Islet of Langerhans (tissue), 1 donor: ENCODE measurements around the gene HMCN1.
A peak's percentile ranks its signal among the peaks of the same experiment; 100 is the strongest.
"Not testable (repeated sequence)": the region's sequence is repeated elsewhere in the genome, so short reads cannot be mapped to it uniquely, and the experiment has no call there.

Source experiments
- FAIRE-seq: peaks from one replicate; lab custom pipeline; 2011; peaks lifted over from hg19 to GRCh38; lab: Jason Lieb, UNC

The HMCN1 gene

GRCh38 chr1:186207391-186208085, 473.3 kb downstream of the HMCN1 start:
- no peak for FAIRE-seq

- no peak for FAIRE-seq
Measured at GRCh38 chr1:186208405-186209129, 474.4 kb downstream of the HMCN1 start.

DNA sequence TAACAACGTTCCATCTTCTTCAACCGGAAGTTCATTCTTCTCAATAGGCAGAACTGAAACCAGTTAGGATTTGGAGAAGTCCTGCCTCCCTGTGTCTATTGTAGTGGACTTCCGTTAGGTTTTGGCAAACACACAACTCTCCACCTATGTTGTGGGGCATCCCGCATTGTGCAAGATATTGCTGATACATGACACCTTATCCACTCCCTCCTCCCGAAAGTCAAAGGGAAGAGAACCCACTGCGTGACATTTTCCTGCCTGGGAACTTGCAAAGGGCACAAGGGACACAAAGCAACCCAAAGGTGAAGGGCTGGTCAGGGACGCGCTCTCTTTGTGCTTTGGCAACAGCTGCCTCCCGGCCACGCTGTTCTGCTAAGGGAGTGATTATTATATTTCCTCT, 476.1 kb downstream of the HMCN1 start:
- no peak for FAIRE-seq

DNA sequence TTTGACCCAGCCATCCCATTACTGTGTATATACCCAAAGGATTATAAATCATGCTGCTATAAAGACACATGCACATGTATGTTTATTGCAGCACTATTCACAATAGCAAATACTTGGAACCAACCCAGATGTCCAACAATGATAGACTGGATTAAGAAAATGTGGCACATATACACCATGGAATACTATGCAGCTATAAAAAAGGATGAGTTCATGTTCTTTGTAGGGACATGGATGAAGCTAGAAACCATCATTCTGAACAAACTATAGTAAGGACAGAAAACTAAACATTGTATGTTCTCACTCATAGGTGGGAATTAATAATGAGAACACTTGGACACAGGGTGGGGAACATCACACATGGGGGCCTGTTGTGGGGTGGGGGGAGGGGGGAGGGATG, 477.4 kb downstream of the HMCN1 start:
- not testable (repeated sequence) for FAIRE-seq

DNA sequence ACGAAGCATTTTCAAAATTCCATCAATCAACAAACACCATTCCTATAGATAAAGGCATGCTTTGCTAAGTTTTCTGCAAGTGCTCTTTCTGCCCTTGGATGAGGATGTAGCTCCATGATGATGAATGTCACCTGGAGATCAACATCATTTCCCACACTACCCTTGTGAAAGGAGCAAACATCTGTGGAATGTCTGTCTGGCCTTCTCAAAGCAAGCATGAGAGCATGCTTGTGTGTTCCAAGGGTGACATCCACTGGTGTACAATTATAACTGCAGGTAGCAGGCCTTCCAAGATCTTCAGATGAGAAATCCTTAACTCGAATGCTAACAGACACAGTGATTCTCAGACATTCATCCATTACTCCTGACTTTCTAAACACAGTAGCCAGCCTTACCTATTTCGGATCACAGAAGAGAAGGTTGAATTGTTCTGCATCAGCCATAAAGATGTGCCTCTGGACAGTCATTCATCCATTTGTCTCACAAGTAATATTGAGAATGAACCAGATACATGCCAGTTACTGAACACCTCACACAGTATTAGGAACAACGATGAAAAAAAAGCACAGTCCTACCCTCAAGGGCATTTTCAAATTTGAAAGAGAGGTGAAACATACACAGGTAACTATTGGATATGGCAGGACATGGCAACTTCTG, 478.5 kb downstream of the HMCN1 start:
- peak; percentile 60 for FAIRE-seq

GRCh38 chr1:186213225-186213607, 479.0 kb downstream of the HMCN1 start:
- no peak for FAIRE-seq

GRCh38 chr1:186214791-186215190, 480.6 kb downstream of the HMCN1 start:
- no peak for FAIRE-seq

DNA sequence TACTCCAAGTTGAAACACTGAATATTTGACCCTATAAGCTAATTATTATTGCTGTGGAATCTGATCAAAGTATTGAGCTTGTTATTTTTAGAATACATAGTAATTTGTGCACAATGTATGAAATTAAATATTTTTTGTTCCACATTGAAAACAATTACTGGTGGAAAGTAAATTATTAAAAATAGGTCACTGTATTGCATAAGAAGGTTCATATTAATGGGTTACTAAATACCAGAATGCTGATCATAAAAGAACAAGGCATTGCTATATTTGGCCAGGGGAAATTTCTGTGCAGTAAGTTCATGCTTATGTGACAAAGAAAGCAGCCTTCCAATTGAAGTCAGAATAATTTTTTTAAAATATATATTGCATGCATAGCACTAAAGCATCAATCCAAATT, 481.4 kb downstream of the HMCN1 start:
- no peak for FAIRE-seq

- FAIRE-seq: no peak
Measured at GRCh38 chr1:186218654-186219352, 484.6 kb downstream of the HMCN1 start.

DNA sequence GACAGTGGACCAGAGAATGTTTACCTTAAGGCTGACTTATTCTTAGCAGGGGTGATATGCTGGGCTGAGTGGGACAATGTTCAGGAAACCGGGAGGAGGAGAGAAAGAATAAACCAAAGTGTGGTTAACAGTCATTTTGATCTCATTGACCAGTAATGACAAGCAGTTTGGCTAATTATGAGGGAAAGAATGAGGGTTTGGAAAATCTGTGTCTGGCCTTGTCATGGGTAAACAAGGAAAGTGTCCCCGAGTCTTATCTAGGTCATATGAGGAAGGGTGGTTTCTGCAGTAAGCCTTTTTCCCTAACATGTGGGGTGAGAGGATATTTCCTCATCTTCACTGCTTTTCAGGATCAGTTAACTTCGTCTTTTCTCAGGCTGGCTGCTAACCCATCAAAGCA, 485.9 kb downstream of the HMCN1 start:
- FAIRE-seq: no peak

- no peak for FAIRE-seq
Measured at GRCh38 chr1:186220911-186221310, 486.7 kb downstream of the HMCN1 start.

DNA sequence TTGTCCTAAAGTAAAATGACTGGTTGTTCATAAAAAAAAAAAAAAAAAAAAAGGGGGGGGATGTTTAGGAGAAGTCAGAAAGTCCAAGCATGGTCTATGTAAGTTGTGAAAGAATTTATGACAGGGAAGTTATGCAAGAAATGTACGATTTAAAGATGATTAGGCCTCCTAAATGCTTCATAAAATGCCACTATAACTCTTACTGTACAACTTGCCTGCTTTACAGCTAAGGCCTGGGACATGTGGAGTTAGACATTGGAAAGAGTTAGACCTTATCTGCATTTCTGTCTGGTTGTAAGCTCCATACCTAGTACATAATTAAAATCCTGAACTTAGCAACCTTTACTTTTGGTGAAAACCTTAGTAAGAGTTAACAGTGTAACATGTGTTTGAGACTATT, 490.9 kb downstream of the HMCN1 start:
- FAIRE-seq: no peak

DNA sequence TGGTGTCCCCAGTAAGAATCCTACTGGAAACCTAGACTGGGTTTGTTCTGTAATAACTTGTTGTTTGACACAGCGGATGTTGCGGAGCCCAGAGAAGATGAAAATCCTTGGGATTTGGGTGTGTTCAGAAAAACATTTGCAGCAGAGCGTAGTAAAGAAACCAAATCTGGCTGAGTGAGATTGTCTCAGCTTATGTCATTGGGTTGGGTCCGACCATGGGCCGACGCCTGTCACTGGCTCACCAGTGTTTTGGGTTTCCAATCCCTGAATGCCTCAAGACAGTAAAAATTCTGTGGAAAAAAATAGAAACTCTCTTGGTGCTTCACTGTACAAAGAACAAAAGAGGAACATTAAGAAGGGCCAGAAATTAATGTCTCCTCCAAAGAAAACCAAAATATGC, 494.6 kb downstream of the HMCN1 start:
- no peak for FAIRE-seq

GRCh38 chr1:186231861-186232436, 497.8 kb downstream of the HMCN1 start:
- FAIRE-seq: no peak

DNA sequence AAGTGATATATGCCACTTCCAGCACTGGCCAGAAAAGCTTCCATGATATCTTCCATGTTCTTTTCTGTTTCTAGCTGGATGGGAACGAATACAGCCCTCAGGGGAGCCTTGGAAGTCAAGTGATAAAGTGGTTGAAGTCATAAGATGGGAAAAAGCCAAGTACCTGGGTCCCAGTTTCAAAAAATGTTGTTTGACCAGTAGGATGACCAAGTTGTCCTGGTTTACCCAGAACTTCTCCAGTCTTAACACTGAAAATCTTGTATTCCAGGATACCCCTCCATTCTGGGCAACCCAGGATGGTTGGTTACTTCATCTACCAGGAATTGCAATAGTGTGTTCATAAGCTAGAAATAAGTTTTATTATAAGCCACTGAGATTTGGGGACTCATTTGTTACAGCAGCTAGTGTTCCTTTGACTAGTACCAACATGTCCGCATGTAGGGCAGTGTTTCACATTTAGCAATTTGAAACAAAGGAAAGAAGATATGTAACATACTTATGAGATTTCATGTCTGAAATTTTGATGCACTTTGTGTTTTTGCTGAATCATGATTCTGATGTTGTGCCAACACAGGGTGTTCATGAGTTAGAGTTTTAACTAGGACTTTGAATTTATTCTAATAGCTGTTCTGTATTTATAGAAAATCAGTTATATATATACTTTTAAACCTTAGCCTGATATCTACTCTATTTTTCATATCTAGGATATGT, 500.9 kb downstream of the HMCN1 start:
- no peak for FAIRE-seq

GRCh38 chr1:186235696-186236095, 501.5 kb downstream of the HMCN1 start:
- FAIRE-seq: no peak

DNA sequence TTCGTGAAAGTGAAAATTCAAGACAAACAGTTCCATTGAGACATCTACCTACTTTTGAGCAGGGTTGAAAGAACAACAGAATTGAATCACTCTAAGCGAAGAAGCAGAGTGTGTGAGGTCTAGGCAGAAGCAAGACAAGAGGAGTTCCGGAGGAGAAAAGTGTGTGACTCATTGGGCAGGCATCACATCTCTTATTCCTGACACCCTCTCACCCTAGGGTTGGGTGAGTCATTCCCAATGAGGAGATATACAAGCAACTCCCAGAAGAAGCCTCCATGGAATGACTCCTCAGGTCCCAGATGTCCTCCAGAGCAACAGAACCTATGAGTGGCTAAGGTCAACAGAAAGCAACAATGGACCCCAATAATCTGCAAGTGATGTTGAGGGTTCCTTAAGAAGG, 502.7 kb downstream of the HMCN1 start:
- FAIRE-seq: no peak

GRCh38 chr1:186239171-186239570, 505.0 kb downstream of the HMCN1 start:
- FAIRE-seq: no peak

GRCh38 chr1:186240436-186240835, 506.2 kb downstream of the HMCN1 start:
- FAIRE-seq: no peak
